Spleen (tissue), 11 donors: ENCODE measurements around the gene SNAP47. TPM values are rescaled to one million over a fixed set of nuclear protein-coding genes. Genes with fewer than 3 reads are reported as not detected.

ENCODE experiments used
- DNase-seq: peaks from one replicate; pipeline ENCODE4 v3.0.0-alpha.2; 2020
- H3K27ac ChIP-seq, 8 donors: fragments of 200-600 bp; sonication (generic) in 7 of 8; 1 replicate in 4 of 8; 2 replicates in 4 of 8; pipeline versions ENCODE4 v1.5.0 to v1.8.0; 2016 to 2021; ENCODE audit warnings: inconsistent platforms in 4 of 8, mild to moderate bottlenecking in 4 of 8, moderate library complexity in 1 of 8
- H3K27me3 ChIP-seq, 7 donors: fragments of 200-600 bp; sonication (generic) in 6 of 7; replicated peaks in 1 of 7; 1 replicate in 4 of 7; 2 replicates in 3 of 7; pipeline versions ENCODE4 v1.5.0 to v1.8.0; 2016 to 2021; ENCODE audit warnings: inconsistent platforms in 3 of 7, mild to moderate bottlenecking in 1 of 7
- H3K36me3 ChIP-seq, 6 donors: fragments of 200-600 bp; sonication (generic) in 5 of 6; 1 replicate in 4 of 6; 2 replicates in 2 of 6; pipeline versions ENCODE4 v1.5.0 to v1.8.0; 2016 to 2021; ENCODE audit warnings: inconsistent platforms in 2 of 6
- H3K4me1 ChIP-seq, 6 donors: fragments of 200-600 bp; sonication (generic) in 5 of 6; 1 replicate in 3 of 6; 2 replicates in 3 of 6; pipeline versions ENCODE4 v1.5.0 to v1.8.0; 2016 to 2021; ENCODE audit warnings: inconsistent platforms in 3 of 6
- H3K4me3 ChIP-seq, 8 donors: fragments of 200-600 bp; sonication (generic) in 7 of 8; 1 replicate in 4 of 8; 2 replicates in 4 of 8; pipeline versions ENCODE4 v1.5.0 to v1.8.0; 2016 to 2021; ENCODE audit warnings: inconsistent platforms in 4 of 8, mild to moderate bottlenecking in 4 of 8, moderate library complexity in 2 of 8
- H3K9me3 ChIP-seq, 8 donors: fragments of 200-600 bp; sonication (generic) in 7 of 8; 1 replicate in 4 of 8; 2 replicates in 4 of 8; pipeline versions ENCODE4 v1.5.0 to v1.8.0; 2016 to 2021; ENCODE audit warnings: inconsistent platforms in 4 of 8
- POLR2A ChIP-seq, 3 donors: fragments of 450-650 bp; IDR thresholded peaks; one replicate each; pipeline ENCODE4 v1.5.1; 2017; ENCODE audit warnings: antibody characterized with exemption in 3 of 3, mild to moderate bottlenecking in 1 of 3
- POLR2AphosphoS5 ChIP-seq, 3 donors: sonication (generic); formaldehyde crosslinking; IDR thresholded peaks; one replicate each; pipeline ENCODE4 v1.5.1; 2017; ENCODE audit warnings: antibody characterized with exemption in 3 of 3
- WGBS, 5 donors: extraction: QIAGEN DNeasy Blood & Tissue Kit in 3 of 5; methylation state at CpG; one replicate each; pipeline versions ENCODE4 v1.1.5 to v1.1.7; 2013 to 2018; 5-methylcytosine and 5-hydroxymethylcytosine counted together
- intact Hi-C: fragments of 100-400 bp; cut with DNase I; formaldehyde crosslinking; loops from one replicate; pipeline ENCODE4 v1.15.0; 2023; ENCODE audit warnings: low total_unique reads
- polyA plus RNA-seq, 3 donors: library from polyadenylated mRNA; stranded (reverse); fragments of 200-250 nt; gene quantifications; one replicate each; pipeline ENCODE4 v1.2.1, GENCODE V29; 2013
- total RNA-seq, 7 donors: library from RNA; depleted of rRNA in 3 of 7; stranded (reverse); fragments of >200 nt in 3 of 7; fragmentation: NEBNext Ultra II Directional in 4 of 7; extraction: Animal tissue kit (Norgen Biotek cat#: 25700) in 4 of 7; gene quantifications; one replicate each; pipeline versions ENCODE4 v1.1.0 to v1.2.1, GENCODE V29; 2016 to 2021
- TF ChIP-seq, protein P1 (sequence below), 11 experiments: fragments of 200-600 bp in 7 of 11; fragments of 450-650 bp in 4 of 11; sonication (generic) in 4 of 11; IDR thresholded peaks in 8 of 11; conservative IDR thresholded peaks in 3 of 11; 1 replicate in 7 of 11; 2 replicates in 4 of 11; pipeline versions ENCODE4 v1.4.0 to v1.8.0; 2016 to 2021; ENCODE audit warnings: antibody characterized with exemption in 11 of 11, inconsistent platforms in 4 of 11, mild to moderate bottlenecking in 1 of 11
- donor health status: healthy with polysubstance abuse.
- donor health status: DM: no; HTN: no; CAD: no; lungs with moderate emphysema.
- donor health status: DM: no; HTN: no; CAD: no.
- donor health status: Bipolar disorder and iron deficiency.
- donor health status: healthy.
- donor health status: DM: no; HTN: no; CAD: no.
- donor health status: DM: yes; HTN: yes; CAD: no.

Gene SNAP47
- total and polyA plus RNA-seq, 10 donors, result 10.0 to 42.7 (median 22.1) TPM

DNA sequence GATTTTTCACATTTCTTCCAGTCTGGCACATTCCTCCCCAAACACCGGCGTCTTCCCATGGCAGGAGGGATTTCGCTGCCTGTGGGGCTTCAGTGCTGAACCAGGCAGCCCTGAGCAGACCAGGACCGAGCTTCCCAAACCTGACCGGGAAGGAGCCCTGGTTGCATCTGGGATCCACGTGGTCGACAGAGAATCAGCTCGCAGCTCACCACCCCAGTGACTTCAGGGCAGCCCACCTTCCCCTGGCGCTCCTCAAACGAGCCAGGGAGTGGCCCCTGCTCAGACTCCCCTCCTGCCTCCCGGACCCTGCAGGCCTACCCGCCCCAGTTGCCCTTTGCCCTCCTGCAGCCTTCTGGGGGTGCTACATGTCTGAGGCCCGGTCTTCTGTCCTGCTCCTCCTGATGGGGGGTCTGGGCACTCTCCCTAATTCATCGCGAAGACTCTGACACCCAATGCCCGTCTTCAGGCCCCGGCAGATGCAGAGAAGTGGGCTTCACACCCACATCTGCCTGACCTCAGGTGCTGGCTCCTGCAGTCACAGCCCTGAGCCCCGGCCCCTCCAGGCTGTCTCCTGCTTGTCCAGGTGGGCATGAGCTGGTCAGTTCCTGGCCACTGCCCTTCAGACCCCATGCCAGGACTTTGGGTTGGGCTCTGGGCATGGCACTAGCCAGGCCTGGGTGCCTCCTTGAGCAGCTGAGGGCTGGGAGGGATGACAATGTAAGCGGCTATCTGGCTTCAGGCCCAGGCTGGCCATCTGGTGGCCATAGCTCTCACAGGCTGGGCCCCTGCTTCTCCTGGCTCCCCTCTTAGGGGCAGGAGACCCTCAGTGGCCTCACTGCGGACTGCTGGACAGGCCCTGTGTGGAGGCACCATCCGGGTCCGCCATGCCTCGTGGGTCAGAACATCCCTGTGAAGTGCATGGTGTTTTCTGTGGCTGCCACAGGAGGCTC is 54.1 kb downstream of the SNAP47 start:
- peak overlapping the region in 4 of 8 donors; percentile 59 to 72 (median 69) for H3K27ac ChIP-seq

DNA sequence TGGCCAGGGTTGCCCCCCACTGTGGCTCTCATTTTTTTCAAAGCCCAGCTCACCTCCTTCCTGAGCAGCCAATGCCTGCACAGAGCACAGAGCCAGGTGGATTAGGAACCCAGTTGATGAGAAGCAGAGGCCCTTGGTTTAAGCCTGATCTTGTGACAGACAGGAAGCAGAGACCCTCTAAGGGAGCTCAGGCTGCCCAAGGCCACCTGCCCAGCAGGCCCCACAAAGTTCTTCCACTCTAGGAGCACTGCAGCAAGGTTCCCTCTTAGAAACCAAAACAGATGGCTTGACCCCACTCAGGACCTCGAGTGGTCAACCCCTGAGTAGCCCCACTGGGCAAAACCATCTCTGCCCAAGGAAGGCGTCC is 54.8 kb downstream of the SNAP47 start:
- intact Hi-C loops, result no loop called here
- peaks cover 0 to 32% (median 0%) of the 10 kb centered on the region in 7 donors for H3K27me3 ChIP-seq
- TF ChIP-seq POLR2AphosphoS5 (IDR thresholded peaks at IDR 0.05) (no peak), POLR2A (IDR thresholded peaks at IDR 0.05) (no peak)
- TF ChIP-seq, protein P1, sequence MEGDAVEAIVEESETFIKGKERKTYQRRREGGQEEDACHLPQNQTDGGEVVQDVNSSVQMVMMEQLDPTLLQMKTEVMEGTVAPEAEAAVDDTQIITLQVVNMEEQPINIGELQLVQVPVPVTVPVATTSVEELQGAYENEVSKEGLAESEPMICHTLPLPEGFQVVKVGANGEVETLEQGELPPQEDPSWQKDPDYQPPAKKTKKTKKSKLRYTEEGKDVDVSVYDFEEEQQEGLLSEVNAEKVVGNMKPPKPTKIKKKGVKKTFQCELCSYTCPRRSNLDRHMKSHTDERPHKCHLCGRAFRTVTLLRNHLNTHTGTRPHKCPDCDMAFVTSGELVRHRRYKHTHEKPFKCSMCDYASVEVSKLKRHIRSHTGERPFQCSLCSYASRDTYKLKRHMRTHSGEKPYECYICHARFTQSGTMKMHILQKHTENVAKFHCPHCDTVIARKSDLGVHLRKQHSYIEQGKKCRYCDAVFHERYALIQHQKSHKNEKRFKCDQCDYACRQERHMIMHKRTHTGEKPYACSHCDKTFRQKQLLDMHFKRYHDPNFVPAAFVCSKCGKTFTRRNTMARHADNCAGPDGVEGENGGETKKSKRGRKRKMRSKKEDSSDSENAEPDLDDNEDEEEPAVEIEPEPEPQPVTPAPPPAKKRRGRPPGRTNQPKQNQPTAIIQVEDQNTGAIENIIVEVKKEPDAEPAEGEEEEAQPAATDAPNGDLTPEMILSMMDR (IDR thresholded peaks at IDR 0.05 in 8 of 11, conservative IDR thresholded peaks at IDR 0.05 in 3 of 11), result no peak
- no peak for DNase-seq
- H3K27ac ChIP-seq, result no peak overlapping the region
- no peaks in the 10 kb centered on the region for H3K36me3 ChIP-seq
- no peak overlapping the region for H3K4me3 ChIP-seq
- no peaks in the 10 kb centered on the region for H3K9me3 ChIP-seq
- 87 to 98% (median 91%) methylated on average over 2 of the region's 2 CpGs for WGBS, 5 donors
- H3K4me1 ChIP-seq, result peaks cover 12 to 47% (median 29%) of the 10 kb centered on the region in 6 donors

More for the DNA sequence above, 54.1 kb downstream of the SNAP47 start:
- Histone ChIP-seq H3K36me3 (no peaks in the 10 kb centered on the region), H3K27me3 (peaks cover 0 to 32% (median 0%) of the 10 kb centered on the region in 7 donors), H3K4me1 (peaks cover 12 to 43% (median 29%) of the 10 kb centered on the region in 6 donors), H3K4me3 (peak overlapping the region in 6 of 8 donors; percentile 44 to 77 (median 74)), H3K9me3 (no peaks in the 10 kb centered on the region)
- TF ChIP-seq POLR2AphosphoS5 (IDR thresholded peaks at IDR 0.05) (no peak), POLR2A (IDR thresholded peaks at IDR 0.05) (no peak)
- TF ChIP-seq, protein P1 (IDR thresholded peaks at IDR 0.05 in 8 of 11, conservative IDR thresholded peaks at IDR 0.05 in 3 of 11), result no peak
- 77 to 81% (median 79%) methylated on average over 11 to 23 of the region's 23 CpGs for WGBS, 5 donors
- DNase-seq, result peak; percentile 82
- intact Hi-C loops, result loop anchor here (10.0 kb wide), 1 partner anchor 695 kb away; the partner anchor contains the start of gene RNF187

DNA sequence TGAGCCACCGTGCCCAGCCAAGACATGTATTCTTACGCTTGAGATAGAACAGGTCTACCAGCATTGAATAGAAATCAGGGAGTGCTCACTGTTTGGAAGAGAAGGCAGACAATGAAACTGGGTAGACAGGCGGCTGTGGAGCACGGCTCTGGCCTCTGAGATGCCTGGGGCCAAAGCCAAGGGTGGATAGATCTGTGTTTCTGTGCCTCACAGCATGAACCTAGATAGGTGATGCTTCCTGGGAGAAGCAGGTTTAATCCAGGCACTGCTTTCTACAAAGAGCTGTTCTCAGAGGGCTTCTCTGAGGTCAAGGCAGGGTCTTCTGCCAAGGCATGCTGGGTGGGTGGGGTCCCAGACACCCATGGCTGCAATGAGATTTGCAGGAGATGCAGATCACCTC is 55.6 kb downstream of the SNAP47 start:
- intact Hi-C loops, result no loop called here
- H3K4me1 ChIP-seq, result peaks cover 11 to 42% (median 27%) of the 10 kb centered on the region in 6 donors
- TF ChIP-seq POLR2A (IDR thresholded peaks at IDR 0.05) (no peak), POLR2AphosphoS5 (IDR thresholded peaks at IDR 0.05) (no peak)
- TF ChIP-seq, protein P1 (IDR thresholded peaks at IDR 0.05 in 8 of 11, conservative IDR thresholded peaks at IDR 0.05 in 3 of 11), result no peak

More for the DNA sequence above, 55.6 kb downstream of the SNAP47 start:
- Histone ChIP-seq H3K27ac (no peak overlapping the region), H3K36me3 (no peaks in the 10 kb centered on the region), H3K27me3 (peaks cover 0 to 32% (median 0%) of the 10 kb centered on the region in 7 donors), H3K4me3 (no peak overlapping the region), H3K9me3 (no peaks in the 10 kb centered on the region)
- no peak for DNase-seq
- WGBS, 5 donors, result 89 to 100% (median 93%) methylated on average over 3 to 4 of the region's 4 CpGs
